GM21529 (cell line): ENCODE data around the gene YWHAG.
"Not testable (repeated sequence)": the region's sequence is repeated elsewhere in the genome, so short reads cannot be mapped to it uniquely, and the experiment has no call there.

ENCODE experiments used
- ATAC-seq: cut with Tn5 transposase; IDR thresholded peaks from one replicate; pipeline ENCODE4 v1.9.1; 2021; ENCODE audit not compliant: unreplicated experiment

Gene YWHAG

DNA sequence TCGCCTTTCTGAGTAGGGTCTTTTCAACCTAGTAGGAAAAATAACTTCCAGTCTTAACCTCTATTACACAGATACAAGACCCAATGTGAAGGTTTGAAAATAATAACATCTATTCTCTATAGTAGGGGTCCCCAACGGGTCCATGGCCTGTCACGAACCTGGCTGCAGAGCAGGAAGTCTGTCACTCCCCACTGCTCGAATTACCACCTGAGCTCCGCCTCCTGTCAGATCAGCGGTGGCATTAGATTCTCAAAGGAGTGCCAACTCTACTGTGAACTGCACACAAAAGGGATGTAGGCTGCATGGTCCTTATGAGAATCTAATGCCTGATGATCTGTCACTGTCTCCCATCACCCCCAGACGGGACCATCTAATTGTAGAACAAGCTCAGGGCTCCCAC, 7.4 kb downstream of the YWHAG start:
- no peak for ATAC-seq

GRCh38 chr7:76349313-76349885, 9.4 kb downstream of the YWHAG start:
- ATAC-seq: no peak

DNA sequence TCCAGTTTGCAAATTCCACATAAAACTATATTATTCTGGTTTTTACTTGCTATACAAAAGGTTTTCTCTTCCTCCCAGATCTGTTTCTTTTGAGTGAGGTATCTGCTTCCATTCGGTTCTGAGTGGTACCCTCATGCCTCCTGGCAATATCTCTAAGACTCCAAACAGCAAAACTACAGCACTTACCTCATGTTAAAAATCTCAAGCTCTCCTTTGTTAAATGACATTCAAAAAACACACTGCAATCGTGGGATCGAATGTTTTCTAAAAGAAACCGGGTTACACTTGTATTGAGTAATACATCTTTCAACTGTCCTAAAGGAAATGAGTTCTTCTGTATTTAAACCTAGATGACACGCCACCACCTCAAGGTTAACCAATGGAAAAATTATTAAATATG, 11.1 kb downstream of the YWHAG start:
- no peak for ATAC-seq

DNA sequence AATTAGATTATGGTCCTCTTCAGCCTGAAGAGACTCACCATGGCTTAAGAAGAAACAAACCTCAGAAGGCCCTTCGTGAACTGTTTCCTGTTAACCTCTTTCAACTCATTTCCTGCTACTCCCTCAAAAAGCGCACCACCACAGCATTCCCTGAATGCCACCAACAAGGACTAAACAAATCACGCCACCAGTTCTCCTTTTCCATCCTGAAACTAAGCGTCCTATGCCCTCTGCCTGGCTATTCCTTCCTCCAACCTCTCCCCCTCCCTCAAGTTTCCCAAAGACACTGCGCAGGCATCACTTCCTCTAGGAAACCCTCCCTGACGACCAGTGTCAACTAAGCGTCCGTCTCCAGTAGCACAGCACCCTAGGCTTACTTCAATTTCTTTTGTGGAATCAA, 12.0 kb downstream of the YWHAG start:
- no peak for ATAC-seq

GRCh38 chr7:76346097-76346496, 12.7 kb downstream of the YWHAG start:
- no peak for ATAC-seq

DNA sequence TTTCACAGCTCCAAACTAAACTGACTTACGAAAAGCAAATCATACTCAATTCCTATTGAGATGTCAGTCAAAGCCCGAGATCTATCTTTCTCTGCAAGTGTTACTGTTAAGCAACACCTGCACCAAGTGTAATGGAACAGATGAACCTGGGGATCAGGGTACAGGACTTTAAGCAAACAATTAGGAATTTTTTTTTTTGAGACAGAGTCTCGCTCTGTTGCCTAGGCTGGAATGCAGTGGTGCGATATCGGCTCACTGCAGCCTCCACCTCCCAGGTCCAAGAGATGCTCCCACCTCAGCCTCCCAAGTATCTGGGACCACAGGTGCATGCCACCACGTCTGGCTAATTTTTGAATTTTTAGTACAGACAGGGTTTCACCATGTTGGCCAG, 14.9 kb downstream of the YWHAG start:
- ATAC-seq: no peak

- ATAC-seq: no peak
Observed at GRCh38 chr7:76343294-76343930, 15.4 kb downstream of the YWHAG start.

- no peak for ATAC-seq
Observed at GRCh38 chr7:76342222-76342621, 16.6 kb downstream of the YWHAG start.

GRCh38 chr7:76340617-76341131, 18.1 kb downstream of the YWHAG start:
- no peak for ATAC-seq

GRCh38 chr7:76338298-76339084, 20.3 kb downstream of the YWHAG start:
- ATAC-seq: no peak

- ATAC-seq: no peak
Observed at GRCh38 chr7:76337147-76337546, 21.6 kb downstream of the YWHAG start.

DNA sequence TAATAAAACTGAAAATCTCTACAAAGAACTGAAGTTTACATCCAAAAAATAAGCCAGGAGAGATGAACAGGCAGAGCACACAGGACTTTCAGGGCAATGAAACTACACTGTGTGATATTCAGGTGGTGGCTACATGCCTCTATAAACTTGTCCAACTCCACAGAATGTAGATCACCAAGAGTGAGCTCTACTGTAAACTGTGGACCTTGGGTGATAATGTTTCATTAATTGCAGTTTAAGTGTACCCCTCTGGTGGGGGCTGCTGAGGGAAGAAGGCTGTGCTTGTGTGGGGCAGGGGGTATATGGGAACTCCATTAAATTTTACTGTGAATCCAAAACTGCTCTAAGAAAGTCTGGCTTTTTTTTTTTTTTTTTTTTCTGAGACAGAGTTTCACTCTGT, 22.7 kb downstream of the YWHAG start:
- no peak for ATAC-seq

DNA sequence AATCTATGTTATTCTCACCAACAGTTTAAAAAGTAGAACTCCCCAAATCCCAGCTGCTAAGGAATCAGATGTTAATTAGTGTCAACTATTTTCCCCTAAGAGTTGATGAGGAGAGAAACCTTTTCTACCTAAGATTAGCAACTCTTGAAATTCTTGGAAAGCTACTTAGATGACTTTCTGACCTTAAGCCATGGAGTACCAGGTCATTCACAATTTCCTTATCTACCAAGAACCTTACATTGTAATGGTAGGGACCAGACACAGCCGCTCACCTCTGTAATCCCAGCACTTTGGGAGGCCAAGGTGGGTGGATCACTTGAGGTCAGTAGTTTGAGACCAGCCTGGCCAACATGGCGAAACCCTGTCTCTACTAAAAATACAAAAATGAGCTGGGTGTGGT, 23.4 kb downstream of the YWHAG start:
- ATAC-seq: not testable (repeated sequence)

GRCh38 chr7:76334320-76334967, 24.3 kb downstream of the YWHAG start:
- no peak for ATAC-seq

- no peak for ATAC-seq
Observed at GRCh38 chr7:76333511-76334101, 25.2 kb downstream of the YWHAG start.

DNA sequence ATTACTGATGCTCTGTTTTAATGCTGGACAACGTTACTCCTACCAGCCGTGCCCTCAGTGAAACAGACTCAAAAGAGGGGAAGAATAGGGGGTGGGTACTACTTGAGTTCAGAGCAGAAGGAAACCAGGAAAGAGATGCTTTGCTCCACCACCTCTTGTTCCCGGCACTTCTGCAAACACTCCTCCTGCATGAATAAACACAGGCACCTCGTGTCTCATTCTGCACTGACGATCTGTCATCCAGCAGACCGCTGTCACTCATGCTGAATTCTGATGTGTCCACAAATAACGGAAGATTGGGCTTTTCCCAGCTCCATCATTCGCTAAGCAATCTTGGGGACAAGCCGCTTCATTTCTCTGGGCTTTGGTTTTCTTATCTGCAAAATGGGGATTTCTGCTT, 26.7 kb downstream of the YWHAG start:
- no peak for ATAC-seq

- ATAC-seq: no peak
Observed at GRCh38 chr7:76330673-76331072, 28.1 kb downstream of the YWHAG start.

GRCh38 chr7:76330261-76330660, 28.5 kb downstream of the YWHAG start:
- no peak for ATAC-seq

GRCh38 chr7:76329479-76329878, 29.3 kb downstream of the YWHAG start:
- ATAC-seq: no peak

DNA sequence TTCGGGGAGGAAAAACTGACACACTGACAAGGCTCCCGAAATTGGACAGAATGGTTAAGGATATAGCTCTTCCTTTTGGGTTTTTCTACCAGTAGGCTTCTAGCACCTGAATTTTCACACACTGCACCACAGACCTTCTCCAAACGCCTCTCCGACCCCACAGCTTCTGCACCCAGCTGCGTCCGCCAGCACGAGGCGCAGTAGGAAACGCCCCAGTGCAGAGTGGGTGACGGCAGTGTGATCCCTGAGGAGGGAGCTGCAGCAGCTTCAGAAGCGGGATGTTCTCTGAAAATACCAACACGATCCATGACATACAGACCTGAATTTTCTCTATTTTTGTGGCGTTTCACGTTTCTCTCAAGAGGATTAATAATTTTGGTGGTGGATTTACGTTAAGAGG, 30.4 kb downstream of the YWHAG start:
- no peak for ATAC-seq

DNA sequence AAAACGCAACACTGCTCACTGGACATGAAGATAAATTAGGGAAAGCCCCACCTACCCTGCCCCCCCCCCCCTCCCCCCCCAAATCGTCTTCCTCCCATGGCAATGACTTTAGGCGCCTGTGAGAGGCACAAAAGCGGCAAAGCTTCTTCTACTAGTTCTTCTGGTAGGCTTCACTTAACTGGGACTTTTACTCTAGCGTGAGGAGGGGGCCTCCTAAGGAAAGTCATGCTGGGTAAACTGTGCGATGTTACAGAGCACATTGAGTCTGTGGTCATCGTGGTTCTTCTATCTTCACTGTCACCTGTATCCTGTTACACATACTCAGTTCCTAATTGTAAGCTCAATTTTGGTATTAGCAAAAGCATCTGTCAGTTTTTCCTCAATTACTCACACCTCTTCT, 31.2 kb downstream of the YWHAG start:
- ATAC-seq: no peak
